ENCODE measurements around the gene FMN1.

FMN1 gene

GRCh38 chr15:33204087-33204486, 9.6 kb upstream of the FMN1 start:
- no peak for TF ChIP-seq CTCF (IDR thresholded peaks at IDR 0.05; ENCODE audit: unreplicated experiment in 3 of 3)
- peaks cover 13% of the 10 kb centered on the region for H3K4me1 Mint-ChIP-seq
- H3K4me3 Mint-ChIP-seq: no peak overlapping the region
- peaks cover 9% of the 10 kb centered on the region for H3K27me3 Mint-ChIP-seq (ENCODE audit: low read depth)
- no peak overlapping the region for H3K27ac Mint-ChIP-seq
- no peaks in the 10 kb centered on the region for H3K9me3 Mint-ChIP-seq
- no peaks in the 10 kb centered on the region for H3K36me3 Mint-ChIP-seq (ENCODE audit: low read depth)

GRCh38 chr15:33201491-33202231, 7.1 kb upstream of the FMN1 start:
- H3K9me3 Mint-ChIP-seq: no peaks in the 10 kb centered on the region
- H3K36me3 Mint-ChIP-seq (ENCODE audit: low read depth): no peaks in the 10 kb centered on the region
- no peak for TF ChIP-seq CTCF (IDR thresholded peaks at IDR 0.05; ENCODE audit: unreplicated experiment in 3 of 3)
- H3K4me1 Mint-ChIP-seq: peaks cover 13% of the 10 kb centered on the region
- no peak overlapping the region for H3K4me3 Mint-ChIP-seq
- H3K27ac Mint-ChIP-seq: peak overlapping the region in 2 of 3 experiments; percentile 9 to 51
- H3K27me3 Mint-ChIP-seq (ENCODE audit: low read depth): peaks cover 9% of the 10 kb centered on the region

GRCh38 chr15:33200903-33201302, 6.4 kb upstream of the FMN1 start:
- H3K27ac Mint-ChIP-seq: peak overlapping the region; percentile 56 to 88 (median 72)
- TF ChIP-seq CTCF (IDR thresholded peaks at IDR 0.05; ENCODE audit: unreplicated experiment in 3 of 3): no peak
- H3K9me3 Mint-ChIP-seq: no peaks in the 10 kb centered on the region
- peaks cover 13% of the 10 kb centered on the region for H3K4me1 Mint-ChIP-seq
- H3K36me3 Mint-ChIP-seq (ENCODE audit: low read depth): no peaks in the 10 kb centered on the region
- H3K27me3 Mint-ChIP-seq (ENCODE audit: low read depth): peaks cover 9% of the 10 kb centered on the region
- no peak overlapping the region for H3K4me3 Mint-ChIP-seq

GRCh38 chr15:33200444-33200843, 5.9 kb upstream of the FMN1 start:
- no peaks in the 10 kb centered on the region for H3K9me3 Mint-ChIP-seq
- no peaks in the 10 kb centered on the region for H3K36me3 Mint-ChIP-seq (ENCODE audit: low read depth)

GRCh38 chr15:33198541-33198940, 4.0 kb upstream of the FMN1 start:
- Mint-ChIP-seq H3K27me3 (ENCODE audit: low read depth) (peaks cover 26% of the 10 kb centered on the region), H3K36me3 (ENCODE audit: low read depth) (no peaks in the 10 kb centered on the region), H3K27ac (no peak overlapping the region), H3K4me3 (no peak overlapping the region), H3K4me1 (peaks cover 20% of the 10 kb centered on the region), H3K9me3 (no peaks in the 10 kb centered on the region)
- TF ChIP-seq CTCF (IDR thresholded peaks at IDR 0.05; ENCODE audit: unreplicated experiment in 3 of 3): no peak

More at GRCh38 chr15:33200444-33200843, 5.9 kb upstream of the FMN1 start:
- H3K27ac Mint-ChIP-seq: peak overlapping the region; percentile 56 to 88 (median 72)
- H3K27me3 Mint-ChIP-seq (ENCODE audit: low read depth): peaks cover 9% of the 10 kb centered on the region
- TF ChIP-seq CTCF (IDR thresholded peaks at IDR 0.05; ENCODE audit: unreplicated experiment in 3 of 3): no peak
- no peak overlapping the region for H3K4me3 Mint-ChIP-seq
- H3K4me1 Mint-ChIP-seq: peaks cover 13% of the 10 kb centered on the region

GRCh38 chr15:33197636-33198035, 3.1 kb upstream of the FMN1 start:
- H3K4me1 Mint-ChIP-seq: peaks cover 20% of the 10 kb centered on the region
- H3K27ac Mint-ChIP-seq: no peak overlapping the region
- no peak for TF ChIP-seq CTCF (IDR thresholded peaks at IDR 0.05; ENCODE audit: unreplicated experiment in 3 of 3)
- H3K27me3 Mint-ChIP-seq (ENCODE audit: low read depth): peaks cover 31% of the 10 kb centered on the region
- H3K36me3 Mint-ChIP-seq (ENCODE audit: low read depth): no peaks in the 10 kb centered on the region
- H3K9me3 Mint-ChIP-seq: no peaks in the 10 kb centered on the region
- no peak overlapping the region for H3K4me3 Mint-ChIP-seq

Data from nephron (organoid).